ENCODE results near the gene SLC43A2.

The SLC43A2 gene

GRCh38 chr17:1591474-1592090, 37.1 kb downstream of the SLC43A2 start:
- Mint-ChIP-seq H3K9me3 (no peaks in the 10 kb centered on the region), H3K36me3 (ENCODE audit: low read depth) (no peaks in the 10 kb centered on the region), H3K4me1 (ENCODE audit: low read depth) (peaks cover 2% of the 10 kb centered on the region), H3K27me3 (ENCODE audit: low read depth) (no peaks in the 10 kb centered on the region), H3K27ac (no peak overlapping the region), H3K4me3 (no peak overlapping the region)

GRCh38 chr17:1590747-1591473, 37.7 kb downstream of the SLC43A2 start:
- no peaks in the 10 kb centered on the region for H3K9me3 Mint-ChIP-seq
- H3K27ac Mint-ChIP-seq, result no peak overlapping the region
- no peaks in the 10 kb centered on the region for H3K27me3 Mint-ChIP-seq (ENCODE audit: low read depth)
- peaks cover 2% of the 10 kb centered on the region for H3K4me1 Mint-ChIP-seq (ENCODE audit: low read depth)
- no peaks in the 10 kb centered on the region for H3K36me3 Mint-ChIP-seq (ENCODE audit: low read depth)
- H3K4me3 Mint-ChIP-seq, result no peak overlapping the region

GRCh38 chr17:1590029-1590746, 38.4 kb downstream of the SLC43A2 start:
- Mint-ChIP-seq H3K9me3 (no peaks in the 10 kb centered on the region), H3K4me1 (ENCODE audit: low read depth) (peaks cover 2% of the 10 kb centered on the region), H3K4me3 (no peak overlapping the region), H3K36me3 (ENCODE audit: low read depth) (no peaks in the 10 kb centered on the region), H3K27me3 (ENCODE audit: low read depth) (no peaks in the 10 kb centered on the region), H3K27ac (no peak overlapping the region)

GRCh38 chr17:1588821-1589585, 39.6 kb downstream of the SLC43A2 start:
- H3K36me3 Mint-ChIP-seq (ENCODE audit: low read depth), result no peaks in the 10 kb centered on the region
- H3K4me1 Mint-ChIP-seq (ENCODE audit: low read depth), result peaks cover 2% of the 10 kb centered on the region
- no peak overlapping the region for H3K4me3 Mint-ChIP-seq
- no peaks in the 10 kb centered on the region for H3K27me3 Mint-ChIP-seq (ENCODE audit: low read depth)
- H3K9me3 Mint-ChIP-seq, result no peaks in the 10 kb centered on the region
- no peak overlapping the region for H3K27ac Mint-ChIP-seq

- Mint-ChIP-seq H3K36me3 (ENCODE audit: low read depth) (no peaks in the 10 kb centered on the region), H3K4me1 (ENCODE audit: low read depth) (no peaks in the 10 kb centered on the region), H3K27ac (no peak overlapping the region)
Observed at GRCh38 chr17:1584167-1584566, 44.5 kb downstream of the SLC43A2 start.

GRCh38 chr17:1583556-1583955, 45.1 kb downstream of the SLC43A2 start:
- Mint-ChIP-seq H3K9me3 (no peaks in the 10 kb centered on the region), H3K4me1 (ENCODE audit: low read depth) (no peaks in the 10 kb centered on the region), H3K4me3 (no peak overlapping the region), H3K27me3 (ENCODE audit: low read depth) (no peaks in the 10 kb centered on the region), H3K27ac (no peak overlapping the region), H3K36me3 (ENCODE audit: low read depth) (no peaks in the 10 kb centered on the region)

More at GRCh38 chr17:1584167-1584566, 44.5 kb downstream of the SLC43A2 start:
- H3K4me3 Mint-ChIP-seq, result no peak overlapping the region
- H3K27me3 Mint-ChIP-seq (ENCODE audit: low read depth), result no peaks in the 10 kb centered on the region
- no peaks in the 10 kb centered on the region for H3K9me3 Mint-ChIP-seq

GRCh38 chr17:1582374-1582773, 46.3 kb downstream of the SLC43A2 start:
- Mint-ChIP-seq H3K36me3 (ENCODE audit: low read depth) (no peaks in the 10 kb centered on the region), H3K27ac (no peak overlapping the region), H3K4me1 (ENCODE audit: low read depth) (no peaks in the 10 kb centered on the region), H3K27me3 (ENCODE audit: low read depth) (no peaks in the 10 kb centered on the region), H3K9me3 (no peaks in the 10 kb centered on the region), H3K4me3 (no peak overlapping the region)

GRCh38 chr17:1580979-1581676, 47.5 kb downstream of the SLC43A2 start:
- H3K9me3 Mint-ChIP-seq, result no peaks in the 10 kb centered on the region
- H3K4me1 Mint-ChIP-seq (ENCODE audit: low read depth), result peaks cover 3% of the 10 kb centered on the region
- no peaks in the 10 kb centered on the region for H3K27me3 Mint-ChIP-seq (ENCODE audit: low read depth)
- H3K36me3 Mint-ChIP-seq (ENCODE audit: low read depth), result no peaks in the 10 kb centered on the region
- no peak overlapping the region for H3K27ac Mint-ChIP-seq
- H3K4me3 Mint-ChIP-seq, result no peak overlapping the region

GRCh38 chr17:1578029-1578428, 50.6 kb downstream of the SLC43A2 start:
- no peaks in the 10 kb centered on the region for H3K27me3 Mint-ChIP-seq (ENCODE audit: low read depth)
- no peaks in the 10 kb centered on the region for H3K9me3 Mint-ChIP-seq
- H3K4me3 Mint-ChIP-seq, result no peak overlapping the region
- H3K36me3 Mint-ChIP-seq (ENCODE audit: low read depth), result no peaks in the 10 kb centered on the region
- no peak overlapping the region for H3K27ac Mint-ChIP-seq
- H3K4me1 Mint-ChIP-seq (ENCODE audit: low read depth), result peaks cover 3% of the 10 kb centered on the region

GRCh38 chr17:1577583-1578013, 51.0 kb downstream of the SLC43A2 start:
- H3K9me3 Mint-ChIP-seq, result no peaks in the 10 kb centered on the region
- H3K4me3 Mint-ChIP-seq, result no peak overlapping the region
- peaks cover 3% of the 10 kb centered on the region for H3K4me1 Mint-ChIP-seq (ENCODE audit: low read depth)
- no peaks in the 10 kb centered on the region for H3K27me3 Mint-ChIP-seq (ENCODE audit: low read depth)
- no peak overlapping the region for H3K27ac Mint-ChIP-seq
- no peaks in the 10 kb centered on the region for H3K36me3 Mint-ChIP-seq (ENCODE audit: low read depth)

GRCh38 chr17:1577182-1577581, 51.5 kb downstream of the SLC43A2 start:
- Mint-ChIP-seq H3K27me3 (ENCODE audit: low read depth) (no peaks in the 10 kb centered on the region), H3K36me3 (ENCODE audit: low read depth) (no peaks in the 10 kb centered on the region), H3K4me1 (ENCODE audit: low read depth) (peaks cover 3% of the 10 kb centered on the region), H3K27ac (no peak overlapping the region), H3K9me3 (no peaks in the 10 kb centered on the region), H3K4me3 (no peak overlapping the region)

GRCh38 chr17:1576500-1576899, 52.1 kb downstream of the SLC43A2 start:
- no peak overlapping the region for H3K4me3 Mint-ChIP-seq
- H3K36me3 Mint-ChIP-seq (ENCODE audit: low read depth), result no peaks in the 10 kb centered on the region
- no peaks in the 10 kb centered on the region for H3K27me3 Mint-ChIP-seq (ENCODE audit: low read depth)
- no peak overlapping the region for H3K27ac Mint-ChIP-seq
- H3K9me3 Mint-ChIP-seq, result no peaks in the 10 kb centered on the region
- peaks cover 3% of the 10 kb centered on the region for H3K4me1 Mint-ChIP-seq (ENCODE audit: low read depth)

- H3K4me3 Mint-ChIP-seq, result no peak overlapping the region
- H3K27me3 Mint-ChIP-seq (ENCODE audit: low read depth), result no peaks in the 10 kb centered on the region
- H3K36me3 Mint-ChIP-seq (ENCODE audit: low read depth), result no peaks in the 10 kb centered on the region
- H3K27ac Mint-ChIP-seq, result no peak overlapping the region
- H3K9me3 Mint-ChIP-seq, result no peaks in the 10 kb centered on the region
- H3K4me1 Mint-ChIP-seq (ENCODE audit: low read depth), result peaks cover 3% of the 10 kb centered on the region
Observed at GRCh38 chr17:1574697-1575471, 53.8 kb downstream of the SLC43A2 start.
